Panc1 (cell line): Measurements from ENCODE around the gene STK17B.
"Not testable (repeated sequence)": the region's sequence is repeated elsewhere in the genome, so short reads cannot be mapped to it uniquely, and the experiment has no call there.

ENCODE experiments used
- POLR2AphosphoS5 ChIP-seq: IDR thresholded peaks from 2 replicates; pipeline ENCODE4 v1.6.1; 2012; ENCODE audit warnings: mild to moderate bottlenecking, low read depth, low read length, moderate library complexity
- TCF7L2 ChIP-seq: IDR thresholded peaks from 2 replicates; pipeline ENCODE4 v1.6.1; 2011; ENCODE audit warnings: mild to moderate bottlenecking, low read depth, low read length, inconsistent platforms
- TF ChIP-seq, protein P1 (sequence below): fragments of 450-650 bp; IDR thresholded peaks from 2 replicates; pipeline ENCODE4 v1.5.1; 2017; ENCODE audit warnings: mild to moderate bottlenecking

DNA sequence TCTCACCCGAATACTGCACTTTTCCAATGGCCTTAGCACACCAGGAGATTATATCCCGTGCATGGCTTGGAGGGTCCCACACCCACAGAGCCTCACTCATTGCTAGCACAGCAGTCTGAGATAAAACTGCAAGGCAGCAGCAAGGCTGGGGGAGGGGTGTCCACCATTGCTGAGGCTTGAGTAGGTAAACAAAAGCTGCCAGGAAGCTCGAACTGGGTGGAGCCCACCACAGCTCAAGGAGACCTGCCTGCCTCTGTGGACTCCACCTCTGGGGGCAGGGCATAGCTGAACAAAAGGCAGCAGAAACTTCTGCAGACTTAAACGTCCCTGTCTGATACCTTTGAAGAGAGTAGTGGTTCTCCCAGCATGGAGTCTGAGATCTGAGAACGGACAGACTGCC, 81.9 kb downstream of the STK17B start:
- TF ChIP-seq TCF7L2, POLR2AphosphoS5: not testable (repeated sequence)
- TF ChIP-seq, protein P1, sequence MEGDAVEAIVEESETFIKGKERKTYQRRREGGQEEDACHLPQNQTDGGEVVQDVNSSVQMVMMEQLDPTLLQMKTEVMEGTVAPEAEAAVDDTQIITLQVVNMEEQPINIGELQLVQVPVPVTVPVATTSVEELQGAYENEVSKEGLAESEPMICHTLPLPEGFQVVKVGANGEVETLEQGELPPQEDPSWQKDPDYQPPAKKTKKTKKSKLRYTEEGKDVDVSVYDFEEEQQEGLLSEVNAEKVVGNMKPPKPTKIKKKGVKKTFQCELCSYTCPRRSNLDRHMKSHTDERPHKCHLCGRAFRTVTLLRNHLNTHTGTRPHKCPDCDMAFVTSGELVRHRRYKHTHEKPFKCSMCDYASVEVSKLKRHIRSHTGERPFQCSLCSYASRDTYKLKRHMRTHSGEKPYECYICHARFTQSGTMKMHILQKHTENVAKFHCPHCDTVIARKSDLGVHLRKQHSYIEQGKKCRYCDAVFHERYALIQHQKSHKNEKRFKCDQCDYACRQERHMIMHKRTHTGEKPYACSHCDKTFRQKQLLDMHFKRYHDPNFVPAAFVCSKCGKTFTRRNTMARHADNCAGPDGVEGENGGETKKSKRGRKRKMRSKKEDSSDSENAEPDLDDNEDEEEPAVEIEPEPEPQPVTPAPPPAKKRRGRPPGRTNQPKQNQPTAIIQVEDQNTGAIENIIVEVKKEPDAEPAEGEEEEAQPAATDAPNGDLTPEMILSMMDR: not testable (repeated sequence)
